ENCODE data around the gene CDH4. TPM values are rescaled to one million over a fixed set of nuclear protein-coding genes. Genes with fewer than 3 reads are reported as not detected.

Gene CDH4
- total and polyA plus RNA-seq, 2 of the 13 experiments (the other 11 are each of a cell fraction or from before 2014, with no cell fraction given): not detected

- ChIA-PET POLR2A (no interaction called here), CTCF (ENCODE audit: low intra/inter-chr PET ratio, low total read pairs) (no interaction called here)
- H3K4me3 ChIP-seq (replicated peaks in 1 of 3; ENCODE audit: insufficient read depth in 1 of 3, low read depth in 2 of 3, low read length in 3 of 3): no peak overlapping the region
- no peaks in the 10 kb centered on the region for H3K36me3 ChIP-seq (replicated peaks in 1 of 2; ENCODE audit: control insufficient read depth in 1 of 2, insufficient read depth in 2 of 2, low read length in 2 of 2)
- no peak for ATAC-seq
- H3K9me3 ChIP-seq (ENCODE audit: low read length): no peaks in the 10 kb centered on the region
- WGBS (ENCODE audit: low lambda C conversion rate): 40% methylated on average over 9 of the region's 9 CpGs
- H3K4me1 ChIP-seq (ENCODE audit: insufficient read depth, low read length): no peaks in the 10 kb centered on the region
- no peak overlapping the region for H3K4me2 ChIP-seq (ENCODE audit: low read depth, low read length)
- no peak overlapping the region for H3K27ac ChIP-seq (ENCODE audit: extremely low read length, insufficient read depth, low read length)
- no TSS peak for BruUV-seq (replicated peaks)
- in situ Hi-C loops (cut with HindIII; ENCODE audit: extremely low pct_ligation_motif_present, low pct_unique_long_range_greater_than_20kb) (no loop called here), intact Hi-C loops (cut with micrococcal nuclease; ENCODE audit: unreplicated experiment) (no loop called here)
- H3K27me3 ChIP-seq (ENCODE audit: control insufficient read depth in 1 of 2, insufficient read depth in 2 of 2, low read length in 2 of 2): peaks cover 31 to 84% of the 10 kb centered on the region in 2 experiments
- no peaks in the 10 kb centered on the region for H3K79me2 ChIP-seq (ENCODE audit: insufficient read depth, low read length)
- no peak for TF ChIP-seq ZNF577 (CRISPR knock-in tag; IDR thresholded peaks at IDR 0.05; ENCODE audit: borderline replicate concordance, low read depth)
- TF ChIP-seq MXD3 (CRISPR knock-in tag; IDR thresholded peaks at IDR 0.05): no peak
- TF ChIP-seq KLF12 (CRISPR knock-in tag; IDR thresholded peaks at IDR 0.05; ENCODE audit: borderline replicate concordance): no peak
- no peak for TF ChIP-seq ERF (CRISPR knock-in tag; IDR thresholded peaks at IDR 0.05)
- no peak for TF ChIP-seq ZNF768 (CRISPR knock-in tag; IDR thresholded peaks at IDR 0.05)
- TF ChIP-seq TFDP2 (CRISPR knock-in tag; IDR thresholded peaks at IDR 0.05): no peak
- no peak for TF ChIP-seq ZNF572 (CRISPR knock-in tag; IDR thresholded peaks at IDR 0.05)
- no peak for TF ChIP-seq SAP130 (CRISPR knock-in tag; IDR thresholded peaks at IDR 0.05; ENCODE audit: low read depth)
- TF ChIP-seq ZNF225 (CRISPR knock-in tag; IDR thresholded peaks at IDR 0.05): no peak
- no peak for TF ChIP-seq PRDM15 (CRISPR knock-in tag; IDR thresholded peaks at IDR 0.05)
- no peak for TF ChIP-seq CBX5 (CRISPR knock-in tag; IDR thresholded peaks at IDR 0.05; ENCODE audit: borderline replicate concordance)
- TF ChIP-seq ZGPAT (CRISPR knock-in tag; IDR thresholded peaks at IDR 0.05): no peak
- TF ChIP-seq ZNF121 (CRISPR knock-in tag; IDR thresholded peaks at IDR 0.05): no peak
- no peak for TF ChIP-seq AKAP8 (CRISPR knock-in tag; IDR thresholded peaks at IDR 0.05)
- no peak for TF ChIP-seq ZBTB38 (CRISPR knock-in tag; IDR thresholded peaks at IDR 0.05)
- no peak overlapping the region for H3K9ac ChIP-seq (ENCODE audit: insufficient read depth, low read depth, low read length)
- H4K20me1 ChIP-seq (ENCODE audit: insufficient read depth, low read length): no peaks in the 10 kb centered on the region
- no peak overlapping the region for H2AFZ ChIP-seq (ENCODE audit: low read length)
- no peak for DNase-seq (ENCODE audit: low spot score)
- no peak for FAIRE-seq
These were observed 657.0 kb downstream of the CDH4 start for GRCh38 chr20:61909028-61909427.

All from HepG2 (cell line).